SK-N-SH treated with all-trans-retinoic acid at 6 μM for 48 hours (cell line): ENCODE measurements around the gene OLFM1.
"Not testable (repeated sequence)": the region's sequence is repeated elsewhere in the genome, so short reads cannot be mapped to it uniquely, and the experiment has no call there.

ENCODE experiments used
- ATAC-seq: fragments of 200-7000 bp; cut with Tn5 transposase; 3 replicates; pipeline ENCODE4 v1.9.1; 2020; ENCODE audit warnings: mild to moderate bottlenecking, moderate library complexity
- ARNTL ChIP-seq: fragments of 450-650 bp; formaldehyde crosslinking; IDR thresholded peaks from 2 replicates; pipeline ENCODE4 v1.5.0; 2020; ENCODE audit warnings: low read depth, mild to moderate bottlenecking, moderate library complexity, borderline replicate concordance
- BACH2 ChIP-seq: fragments of 250-450 bp; sonication (Bioruptor Pico); IDR thresholded peaks from 2 replicates; pipeline ENCODE4 v1.9.0; 2021; ENCODE audit warnings: mild to moderate bottlenecking, borderline replicate concordance
- CSDC2 ChIP-seq: fragments of 250-450 bp; sonication (Bioruptor Pico); IDR thresholded peaks from 2 replicates; pipeline ENCODE4 v1.5.0; 2020; ENCODE audit warnings: mild to moderate bottlenecking, moderate library complexity
- ESRRG ChIP-seq: fragments of 250-450 bp; sonication (Bioruptor Pico); IDR thresholded peaks from 2 replicates; pipeline ENCODE4 v1.6.1; 2021; ENCODE audit warnings: mild to moderate bottlenecking
- GLIS3 ChIP-seq: fragments of 250-450 bp; sonication (Bioruptor Pico); IDR thresholded peaks from 2 replicates; pipeline ENCODE4 v1.5.0; 2020; ENCODE audit warnings: mild to moderate bottlenecking, moderate library complexity
- ISL1 ChIP-seq: fragments of 250-450 bp; sonication (Bioruptor Pico); IDR thresholded peaks from 2 replicates; pipeline ENCODE4 v2.1.2; 2022; ENCODE audit warnings: mild to moderate bottlenecking, moderate library complexity
- PPARA ChIP-seq: fragments of 250-450 bp; sonication (Bioruptor Pico); IDR thresholded peaks from 2 replicates; pipeline ENCODE4 v1.5.0; 2020; ENCODE audit warnings: mild to moderate bottlenecking, borderline replicate concordance
- RARB ChIP-seq: fragments of 250-450 bp; sonication (Bioruptor Pico); IDR thresholded peaks from 2 replicates; pipeline ENCODE4 v1.8.0; 2021; ENCODE audit warnings: mild to moderate bottlenecking, moderate library complexity
- SNAI2 ChIP-seq: fragments of 250-450 bp; sonication (Bioruptor Pico); IDR thresholded peaks from 2 replicates; pipeline ENCODE4 v1.5.0; 2020; ENCODE audit warnings: mild to moderate bottlenecking, moderate library complexity
- TCF4 ChIP-seq: fragments of 250-450 bp; sonication (Bioruptor Pico); IDR thresholded peaks from 2 replicates; pipeline ENCODE4 v1.8.0; 2021; ENCODE audit warnings: mild to moderate bottlenecking, moderate library complexity, borderline replicate concordance
- TOX ChIP-seq: fragments of 250-450 bp; sonication (Bioruptor Pico); IDR thresholded peaks from 2 replicates; pipeline ENCODE4 v1.8.0; 2021; ENCODE audit warnings: mild to moderate bottlenecking, moderate library complexity, borderline replicate concordance
- ZC3H10 ChIP-seq: fragments of 250-450 bp; sonication (Bioruptor Pico); IDR thresholded peaks from 2 replicates; pipeline ENCODE4 v1.5.1; 2021; ENCODE audit warnings: mild to moderate bottlenecking, moderate library complexity
- ZFP3 ChIP-seq: fragments of 250-450 bp; sonication (Bioruptor Pico); IDR thresholded peaks from 2 replicates; pipeline ENCODE4 v1.5.0; 2020; ENCODE audit warnings: mild to moderate bottlenecking, moderate library complexity
- ZFP30 ChIP-seq: fragments of 450-650 bp; formaldehyde crosslinking; IDR thresholded peaks from 2 replicates; pipeline ENCODE4 v1.5.0; 2022; ENCODE audit warnings: mild to moderate bottlenecking, moderate library complexity
- ZNF565 ChIP-seq: fragments of 450-650 bp; formaldehyde crosslinking; conservative IDR thresholded peaks from 2 replicates; pipeline ENCODE4 v1.5.0; 2020; ENCODE audit warnings: low read depth, mild to moderate bottlenecking, moderate library complexity
- ZNF70 ChIP-seq: fragments of 450-650 bp; formaldehyde crosslinking; IDR thresholded peaks from 2 replicates; pipeline ENCODE4 v1.5.0; 2020; ENCODE audit warnings: mild to moderate bottlenecking, moderate library complexity
- ZNF8 ChIP-seq: fragments of 450-650 bp; formaldehyde crosslinking; IDR thresholded peaks from 2 replicates; pipeline ENCODE4 v1.5.0; 2020; ENCODE audit warnings: mild to moderate bottlenecking, moderate library complexity
- TF ChIP-seq, protein P1 (sequence below): fragments of 250-450 bp; sonication (Bioruptor Pico); IDR thresholded peaks from 2 replicates; pipeline ENCODE4 v1.5.1; 2021; ENCODE audit warnings: mild to moderate bottlenecking, moderate library complexity
- TF ChIP-seq, protein P2 (sequence below): fragments of 250-450 bp; sonication (Bioruptor Pico); IDR thresholded peaks from 2 replicates; pipeline ENCODE4 v1.8.0; 2021; ENCODE audit warnings: low read depth, mild to moderate bottlenecking, moderate library complexity, borderline replicate concordance
- TF ChIP-seq, protein P3 (sequence below): fragments of 250-450 bp; sonication (Bioruptor Pico); IDR thresholded peaks from 2 replicates; pipeline ENCODE4 v1.8.0; 2020; ENCODE audit warnings: mild to moderate bottlenecking, moderate library complexity, borderline replicate concordance
- TF ChIP-seq, protein P4 (sequence below): fragments of 250-450 bp; sonication (Bioruptor Pico); IDR thresholded peaks from 2 replicates; pipeline ENCODE4 v1.5.1; 2020; ENCODE audit warnings: low read depth, mild to moderate bottlenecking, moderate library complexity
- TF ChIP-seq, protein P5 (sequence below): fragments of 250-450 bp; sonication (Bioruptor Pico); IDR thresholded peaks from 2 replicates; pipeline ENCODE4 v1.5.0; 2020; ENCODE audit warnings: mild to moderate bottlenecking, moderate library complexity

Gene OLFM1

DNA sequence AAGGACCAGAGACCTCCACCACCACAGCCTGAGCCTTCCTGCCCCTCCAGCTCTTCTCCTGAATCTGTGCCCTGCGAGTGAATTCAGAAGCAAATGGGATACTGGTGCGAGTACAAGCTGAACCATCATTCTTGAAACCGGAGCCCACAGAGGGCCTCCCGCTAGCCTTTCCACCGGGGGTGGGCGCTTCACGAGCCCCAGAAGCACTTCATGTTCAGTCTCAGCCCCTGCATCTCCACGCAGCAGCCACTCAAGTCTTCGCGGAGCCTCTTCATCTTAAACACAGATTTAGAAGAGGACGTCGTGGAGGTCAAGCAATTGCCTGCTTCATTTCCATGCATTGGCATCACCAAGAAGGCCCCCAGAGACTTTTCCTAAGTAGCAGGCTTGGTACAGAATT, 26.0 kb upstream of the OLFM1 start (continued):
- TF ChIP-seq, protein P1, sequence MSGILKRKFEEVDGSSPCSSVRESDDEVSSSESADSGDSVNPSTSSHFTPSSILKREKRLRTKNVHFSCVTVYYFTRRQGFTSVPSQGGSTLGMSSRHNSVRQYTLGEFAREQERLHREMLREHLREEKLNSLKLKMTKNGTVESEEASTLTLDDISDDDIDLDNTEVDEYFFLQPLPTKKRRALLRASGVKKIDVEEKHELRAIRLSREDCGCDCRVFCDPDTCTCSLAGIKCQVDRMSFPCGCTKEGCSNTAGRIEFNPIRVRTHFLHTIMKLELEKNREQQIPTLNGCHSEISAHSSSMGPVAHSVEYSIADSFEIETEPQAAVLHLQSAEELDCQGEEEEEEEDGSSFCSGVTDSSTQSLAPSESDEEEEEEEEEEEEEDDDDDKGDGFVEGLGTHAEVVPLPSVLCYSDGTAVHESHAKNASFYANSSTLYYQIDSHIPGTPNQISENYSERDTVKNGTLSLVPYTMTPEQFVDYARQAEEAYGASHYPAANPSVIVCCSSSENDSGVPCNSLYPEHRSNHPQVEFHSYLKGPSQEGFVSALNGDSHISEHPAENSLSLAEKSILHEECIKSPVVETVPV (CRISPR knock-in tag), result no peak
- no peak for TF ChIP-seq CSDC2 (CRISPR knock-in tag)
- TF ChIP-seq, protein P2, sequence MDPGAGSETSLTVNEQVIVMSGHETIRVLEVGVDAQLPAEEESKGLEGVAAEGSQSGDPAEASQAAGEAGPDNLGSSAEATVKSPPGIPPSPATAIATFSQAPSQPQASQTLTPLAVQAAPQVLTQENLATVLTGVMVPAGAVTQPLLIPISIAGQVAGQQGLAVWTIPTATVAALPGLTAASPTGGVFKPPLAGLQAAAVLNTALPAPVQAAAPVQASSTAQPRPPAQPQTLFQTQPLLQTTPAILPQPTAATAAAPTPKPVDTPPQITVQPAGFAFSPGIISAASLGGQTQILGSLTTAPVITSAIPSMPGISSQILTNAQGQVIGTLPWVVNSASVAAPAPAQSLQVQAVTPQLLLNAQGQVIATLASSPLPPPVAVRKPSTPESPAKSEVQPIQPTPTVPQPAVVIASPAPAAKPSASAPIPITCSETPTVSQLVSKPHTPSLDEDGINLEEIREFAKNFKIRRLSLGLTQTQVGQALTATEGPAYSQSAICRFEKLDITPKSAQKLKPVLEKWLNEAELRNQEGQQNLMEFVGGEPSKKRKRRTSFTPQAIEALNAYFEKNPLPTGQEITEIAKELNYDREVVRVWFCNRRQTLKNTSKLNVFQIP (CRISPR knock-in tag), result no peak

DNA sequence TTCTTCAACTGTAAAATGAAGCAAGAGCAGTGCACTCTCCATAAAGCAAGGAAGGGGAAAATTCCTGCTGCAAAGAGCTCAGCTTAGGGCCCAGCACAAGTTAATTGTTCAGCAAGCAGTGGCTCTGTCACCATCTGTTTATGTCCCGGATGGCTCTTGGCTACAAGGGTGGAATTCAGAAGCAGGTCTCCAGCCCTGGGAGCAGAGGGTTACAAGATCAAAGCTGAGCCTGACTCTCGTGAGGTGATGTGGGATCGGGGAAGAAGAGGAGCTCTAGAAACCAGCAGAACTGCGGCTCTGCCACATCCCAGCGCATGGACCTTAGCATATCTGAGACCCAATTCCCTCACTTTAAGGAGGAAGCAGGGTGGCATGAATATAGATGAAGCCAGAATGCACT, 25.2 kb upstream of the OLFM1 start:
- ATAC-seq, result no peak
- TF ChIP-seq ZC3H10 (CRISPR knock-in tag), result no peak
- no peak for TF ChIP-seq PPARA
- no peak for TF ChIP-seq ESRRG (CRISPR knock-in tag)
- TF ChIP-seq, protein P3, sequence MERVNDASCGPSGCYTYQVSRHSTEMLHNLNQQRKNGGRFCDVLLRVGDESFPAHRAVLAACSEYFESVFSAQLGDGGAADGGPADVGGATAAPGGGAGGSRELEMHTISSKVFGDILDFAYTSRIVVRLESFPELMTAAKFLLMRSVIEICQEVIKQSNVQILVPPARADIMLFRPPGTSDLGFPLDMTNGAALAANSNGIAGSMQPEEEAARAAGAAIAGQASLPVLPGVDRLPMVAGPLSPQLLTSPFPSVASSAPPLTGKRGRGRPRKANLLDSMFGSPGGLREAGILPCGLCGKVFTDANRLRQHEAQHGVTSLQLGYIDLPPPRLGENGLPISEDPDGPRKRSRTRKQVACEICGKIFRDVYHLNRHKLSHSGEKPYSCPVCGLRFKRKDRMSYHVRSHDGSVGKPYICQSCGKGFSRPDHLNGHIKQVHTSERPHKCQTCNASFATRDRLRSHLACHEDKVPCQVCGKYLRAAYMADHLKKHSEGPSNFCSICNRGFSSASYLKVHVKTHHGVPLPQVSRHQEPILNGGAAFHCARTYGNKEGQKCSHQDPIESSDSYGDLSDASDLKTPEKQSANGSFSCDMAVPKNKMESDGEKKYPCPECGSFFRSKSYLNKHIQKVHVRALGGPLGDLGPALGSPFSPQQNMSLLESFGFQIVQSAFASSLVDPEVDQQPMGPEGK (CRISPR knock-in tag), result no peak
- TF ChIP-seq TOX (CRISPR knock-in tag), result no peak
- no peak for TF ChIP-seq ZFP3
- TF ChIP-seq, protein P4, sequence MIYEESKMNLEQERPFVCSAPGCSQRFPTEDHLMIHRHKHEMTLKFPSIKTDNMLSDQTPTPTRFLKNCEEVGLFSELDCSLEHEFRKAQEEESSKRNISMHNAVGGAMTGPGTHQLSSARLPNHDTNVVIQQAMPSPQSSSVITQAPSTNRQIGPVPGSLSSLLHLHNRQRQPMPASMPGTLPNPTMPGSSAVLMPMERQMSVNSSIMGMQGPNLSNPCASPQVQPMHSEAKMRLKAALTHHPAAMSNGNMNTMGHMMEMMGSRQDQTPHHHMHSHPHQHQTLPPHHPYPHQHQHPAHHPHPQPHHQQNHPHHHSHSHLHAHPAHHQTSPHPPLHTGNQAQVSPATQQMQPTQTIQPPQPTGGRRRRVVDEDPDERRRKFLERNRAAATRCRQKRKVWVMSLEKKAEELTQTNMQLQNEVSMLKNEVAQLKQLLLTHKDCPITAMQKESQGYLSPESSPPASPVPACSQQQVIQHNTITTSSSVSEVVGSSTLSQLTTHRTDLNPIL (CRISPR knock-in tag), result no peak
- TF ChIP-seq ARNTL, result no peak
- TF ChIP-seq CSDC2 (CRISPR knock-in tag), result no peak
- no peak for TF ChIP-seq ZNF8 (CRISPR knock-in tag)
- no peak for TF ChIP-seq ZFP30 (CRISPR knock-in tag)
- TF ChIP-seq GLIS3 (CRISPR knock-in tag), result no peak
- TF ChIP-seq, protein P1 (CRISPR knock-in tag), result no peak
- TF ChIP-seq BACH2 (CRISPR knock-in tag), result no peak
- no peak for TF ChIP-seq ISL1 (CRISPR knock-in tag)

DNA sequence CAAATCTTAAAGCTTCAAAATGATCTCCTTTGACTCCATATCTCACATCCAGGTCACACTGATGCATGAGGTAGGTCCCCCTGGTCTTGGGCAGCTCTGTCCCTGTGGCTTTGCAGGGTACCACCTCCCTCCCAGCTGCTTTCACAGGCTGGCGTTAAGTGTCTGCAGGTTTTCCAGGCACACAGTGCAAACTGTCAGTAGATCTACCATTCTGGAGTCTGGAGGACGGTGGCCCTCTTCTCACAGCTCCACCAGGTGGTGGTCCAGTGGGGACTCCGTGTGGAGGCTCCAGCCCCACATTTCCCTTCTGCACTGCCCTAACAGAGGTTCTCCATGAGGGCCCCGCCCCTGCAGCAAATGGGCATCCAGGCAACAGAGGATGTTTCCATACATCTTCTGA, 24.0 kb upstream of the OLFM1 start:
- ATAC-seq, result not testable (repeated sequence)

DNA sequence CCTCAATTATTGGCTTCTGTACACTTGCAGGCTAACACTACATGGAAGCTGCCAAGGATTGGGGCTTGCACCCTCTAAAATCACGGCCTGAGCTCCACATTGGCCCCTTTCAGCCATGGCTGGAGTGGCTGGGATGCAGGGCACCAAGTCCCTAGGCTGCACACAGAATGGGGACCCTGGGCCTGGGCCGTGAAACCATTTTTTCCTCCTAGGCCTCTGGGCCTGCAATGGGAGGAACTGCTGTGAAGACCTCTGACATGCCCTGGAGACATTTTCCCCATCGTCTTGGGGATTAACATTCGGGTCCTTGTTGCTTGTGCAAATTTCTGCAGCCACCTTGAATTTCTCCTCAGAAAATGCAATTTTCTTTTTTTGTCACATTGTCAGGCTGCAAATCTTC, 23.6 kb upstream of the OLFM1 start:
- not testable (repeated sequence) for ATAC-seq

DNA sequence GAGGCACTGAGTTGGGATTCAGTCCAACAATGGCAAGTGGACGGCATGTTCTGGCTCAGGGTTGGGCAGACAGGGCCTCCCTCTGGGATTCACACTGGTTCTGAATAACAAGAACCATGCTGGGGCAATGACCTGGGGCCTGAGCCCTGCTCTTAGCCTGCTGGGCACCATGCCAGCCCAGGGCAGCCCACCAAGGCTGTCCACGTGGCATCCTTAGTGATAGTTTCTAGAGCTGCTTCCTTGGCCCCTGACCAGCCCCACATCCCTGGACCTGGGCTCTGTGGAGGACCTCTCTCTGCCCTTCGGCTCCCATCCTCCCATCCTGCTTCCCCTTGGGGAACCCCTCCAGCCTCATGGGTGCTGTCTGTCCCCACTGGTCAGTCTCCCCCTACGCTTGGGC, 22.3 kb upstream of the OLFM1 start:
- ATAC-seq, result no peak
- TF ChIP-seq ZNF8 (CRISPR knock-in tag) (no peak), BACH2 (CRISPR knock-in tag) (no peak), CSDC2 (CRISPR knock-in tag) (no peak), SNAI2 (CRISPR knock-in tag) (no peak), RARB (CRISPR knock-in tag) (no peak), TCF4 (CRISPR knock-in tag) (no peak), ZNF565 (CRISPR knock-in tag) (no peak), TOX (CRISPR knock-in tag) (no peak), GLIS3 (CRISPR knock-in tag) (no peak), ZNF70 (CRISPR knock-in tag) (no peak), PPARA (no peak), ISL1 (CRISPR knock-in tag) (no peak)
- TF ChIP-seq, protein P5, sequence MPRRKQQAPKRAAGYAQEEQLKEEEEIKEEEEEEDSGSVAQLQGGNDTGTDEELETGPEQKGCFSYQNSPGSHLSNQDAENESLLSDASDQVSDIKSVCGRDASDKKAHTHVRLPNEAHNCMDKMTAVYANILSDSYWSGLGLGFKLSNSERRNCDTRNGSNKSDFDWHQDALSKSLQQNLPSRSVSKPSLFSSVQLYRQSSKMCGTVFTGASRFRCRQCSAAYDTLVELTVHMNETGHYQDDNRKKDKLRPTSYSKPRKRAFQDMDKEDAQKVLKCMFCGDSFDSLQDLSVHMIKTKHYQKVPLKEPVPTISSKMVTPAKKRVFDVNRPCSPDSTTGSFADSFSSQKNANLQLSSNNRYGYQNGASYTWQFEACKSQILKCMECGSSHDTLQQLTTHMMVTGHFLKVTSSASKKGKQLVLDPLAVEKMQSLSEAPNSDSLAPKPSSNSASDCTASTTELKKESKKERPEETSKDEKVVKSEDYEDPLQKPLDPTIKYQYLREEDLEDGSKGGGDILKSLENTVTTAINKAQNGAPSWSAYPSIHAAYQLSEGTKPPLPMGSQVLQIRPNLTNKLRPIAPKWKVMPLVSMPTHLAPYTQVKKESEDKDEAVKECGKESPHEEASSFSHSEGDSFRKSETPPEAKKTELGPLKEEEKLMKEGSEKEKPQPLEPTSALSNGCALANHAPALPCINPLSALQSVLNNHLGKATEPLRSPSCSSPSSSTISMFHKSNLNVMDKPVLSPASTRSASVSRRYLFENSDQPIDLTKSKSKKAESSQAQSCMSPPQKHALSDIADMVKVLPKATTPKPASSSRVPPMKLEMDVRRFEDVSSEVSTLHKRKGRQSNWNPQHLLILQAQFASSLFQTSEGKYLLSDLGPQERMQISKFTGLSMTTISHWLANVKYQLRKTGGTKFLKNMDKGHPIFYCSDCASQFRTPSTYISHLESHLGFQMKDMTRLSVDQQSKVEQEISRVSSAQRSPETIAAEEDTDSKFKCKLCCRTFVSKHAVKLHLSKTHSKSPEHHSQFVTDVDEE (CRISPR knock-in tag), result no peak
- TF ChIP-seq, protein P2 (CRISPR knock-in tag), result no peak
